Urothelium cell line (cell line): ENCODE data around the gene ZBTB7C.

Experiments
- DNase-seq: peaks from one replicate; pipeline ENCODE4 v3.0.0; 2011; ENCODE audit warnings: low spot score, mixed read lengths
- FAIRE-seq: peaks from 2 replicates; lab custom pipeline; 2011; peaks lifted over from hg19 to GRCh38; lab: Jason Lieb, UNC

Gene ZBTB7C

GRCh38 chr18:48050176-48050575 is 359.0 kb downstream of the ZBTB7C start:
- no peak for DNase-seq
- FAIRE-seq, result no peak

- DNase-seq (no peak), FAIRE-seq (no peak)
Observed at GRCh38 chr18:48049757-48050156, 359.4 kb downstream of the ZBTB7C start.

- DNase-seq, result no peak
- no peak for FAIRE-seq
Observed at GRCh38 chr18:48048251-48048650, 360.9 kb downstream of the ZBTB7C start.

- FAIRE-seq (no peak), DNase-seq (no peak)
Observed at GRCh38 chr18:48046843-48047242, 362.3 kb downstream of the ZBTB7C start.

GRCh38 chr18:48045744-48046143 is 363.4 kb downstream of the ZBTB7C start:
- no peak for DNase-seq
- no peak for FAIRE-seq

- DNase-seq (no peak), FAIRE-seq (no peak)
Observed at GRCh38 chr18:48044944-48045343, 364.2 kb downstream of the ZBTB7C start.

- no peak for FAIRE-seq
- DNase-seq, result no peak
Observed at GRCh38 chr18:48043166-48043565, 366.0 kb downstream of the ZBTB7C start.

GRCh38 chr18:48042431-48042830 is 366.8 kb downstream of the ZBTB7C start:
- DNase-seq, result no peak
- no peak for FAIRE-seq

- DNase-seq (no peak), FAIRE-seq (peak; percentile 5)
Observed at GRCh38 chr18:48040457-48041110, 368.6 kb downstream of the ZBTB7C start.

- DNase-seq, result no peak
- no peak for FAIRE-seq
Observed at GRCh38 chr18:48039769-48040215, 369.4 kb downstream of the ZBTB7C start.

GRCh38 chr18:48038636-48039035 is 370.5 kb downstream of the ZBTB7C start:
- FAIRE-seq (no peak), DNase-seq (no peak)

GRCh38 chr18:48037481-48038271 is 371.5 kb downstream of the ZBTB7C start:
- DNase-seq (no peak), FAIRE-seq (no peak)

- FAIRE-seq, result no peak
- no peak for DNase-seq
Observed at GRCh38 chr18:48036641-48037421, 372.4 kb downstream of the ZBTB7C start.

- no peak for DNase-seq
- no peak for FAIRE-seq
Observed at GRCh38 chr18:48036226-48036625, 373.0 kb downstream of the ZBTB7C start.

- no peak for FAIRE-seq
- no peak for DNase-seq
Observed at GRCh38 chr18:48035556-48035860, 373.7 kb downstream of the ZBTB7C start.

- no peak for DNase-seq
- no peak for FAIRE-seq
Observed at GRCh38 chr18:48034651-48035555, 374.3 kb downstream of the ZBTB7C start.

GRCh38 chr18:48033790-48034650 is 375.2 kb downstream of the ZBTB7C start:
- no peak for DNase-seq
- FAIRE-seq, result no peak

- FAIRE-seq (no peak), DNase-seq (no peak)
Observed at GRCh38 chr18:48032876-48033789, 376.1 kb downstream of the ZBTB7C start.

GRCh38 chr18:48031641-48032040 is 377.5 kb downstream of the ZBTB7C start:
- DNase-seq, result no peak
- no peak for FAIRE-seq
